GM12875 (cell line): ENCODE measurements around the gene FBXL7.
A peak's percentile ranks its signal among the peaks of the same experiment; 100 is the strongest.

Experiments
- H3K4me3 ChIP-seq: one replicate; pipeline ENCODE4 v1.5.1; 2011; ENCODE audit warnings: low read depth, low read length, control low read depth
- CTCF ChIP-seq: IDR thresholded peaks from 2 replicates; pipeline ENCODE4 v1.5.1; 2011; ENCODE audit warnings: low read depth, mild to moderate bottlenecking, control low read depth, inconsistent platforms, low read length, moderate library complexity, borderline replicate concordance; ENCODE audit not compliant: insufficient read depth

FBXL7 gene

DNA sequence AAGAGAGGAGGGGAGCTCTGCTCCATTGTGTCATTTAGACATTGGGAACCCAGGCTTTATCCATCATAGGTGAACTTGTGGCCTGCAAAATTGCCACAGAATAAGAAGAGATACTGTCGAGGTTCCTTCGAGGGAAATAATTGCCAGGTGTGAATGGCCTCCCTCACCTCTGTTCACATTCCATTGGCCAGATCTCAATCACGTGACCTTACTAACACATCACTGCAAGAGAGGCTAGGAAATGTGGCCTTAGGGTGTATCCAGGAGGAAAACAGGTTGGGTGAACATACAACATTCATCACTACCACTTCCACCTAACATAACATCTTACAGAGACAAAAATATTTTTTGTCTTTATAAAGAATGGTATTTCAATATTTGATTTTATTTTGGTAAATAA, 182.1 kb downstream of the FBXL7 start:
- no peak overlapping the region for H3K4me3 ChIP-seq
- no peak for TF ChIP-seq CTCF

DNA sequence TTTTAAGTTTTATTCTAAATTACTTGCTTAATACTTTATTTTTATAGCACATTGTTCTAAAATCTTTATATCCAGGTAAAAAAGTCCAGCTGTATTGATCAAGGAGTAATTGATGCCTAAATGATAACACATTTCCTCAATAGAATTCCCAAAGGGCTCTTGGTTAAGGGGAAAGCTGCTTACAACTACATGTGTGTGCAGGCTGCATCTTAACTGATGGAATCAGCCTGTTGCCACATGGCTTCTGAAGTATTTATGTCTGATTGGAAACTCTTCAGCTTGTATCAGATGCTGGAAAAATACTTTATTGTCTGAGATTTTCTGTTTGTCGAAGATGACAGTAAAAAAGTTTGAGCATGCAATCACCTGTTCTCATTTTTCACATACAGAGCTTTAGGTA, 182.6 kb downstream of the FBXL7 start:
- H3K4me3 ChIP-seq: no peak overlapping the region
- TF ChIP-seq CTCF: no peak

DNA sequence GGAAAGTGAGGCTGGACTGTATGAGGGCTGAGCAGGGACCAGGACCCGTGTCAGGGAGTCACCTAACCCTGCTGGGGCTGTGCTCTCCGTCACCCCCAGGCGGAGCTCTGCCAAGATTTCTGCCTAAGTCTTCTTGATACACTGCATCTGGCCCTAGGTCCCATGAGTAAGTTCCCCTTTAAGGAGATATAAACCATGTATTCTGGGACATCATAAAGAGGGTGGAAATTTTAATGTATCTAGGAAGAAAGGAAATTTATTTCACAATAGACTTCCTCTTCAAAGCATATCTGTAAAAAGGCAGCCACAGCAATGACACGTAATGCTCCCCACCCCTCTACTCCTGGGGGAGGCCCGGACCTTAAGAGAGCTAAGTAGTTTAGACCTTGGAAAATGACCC, 183.4 kb downstream of the FBXL7 start:
- no peak overlapping the region for H3K4me3 ChIP-seq
- peak; percentile 31; the same call in 1 of the 2 replicates for TF ChIP-seq CTCF

DNA sequence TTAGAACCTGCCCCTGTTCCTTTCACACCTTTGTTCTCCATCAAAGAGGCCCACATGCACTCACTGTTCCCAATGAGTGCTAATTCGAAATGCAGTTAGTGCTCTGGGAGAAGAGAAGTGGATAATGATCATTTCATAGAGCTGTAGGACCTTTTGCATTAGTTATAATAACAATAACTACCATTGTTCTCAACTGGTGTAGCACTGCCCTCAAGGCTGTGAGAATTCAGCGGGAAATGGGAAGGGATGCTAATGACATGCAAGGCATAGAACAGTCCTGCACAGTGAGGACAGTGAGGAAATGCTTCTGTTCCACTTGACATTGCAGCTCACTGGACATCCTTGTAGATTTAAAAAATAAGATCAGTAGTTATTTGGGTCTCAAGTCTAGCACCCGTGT, 187.4 kb downstream of the FBXL7 start:
- H3K4me3 ChIP-seq: no peak overlapping the region
- no peak for TF ChIP-seq CTCF

DNA sequence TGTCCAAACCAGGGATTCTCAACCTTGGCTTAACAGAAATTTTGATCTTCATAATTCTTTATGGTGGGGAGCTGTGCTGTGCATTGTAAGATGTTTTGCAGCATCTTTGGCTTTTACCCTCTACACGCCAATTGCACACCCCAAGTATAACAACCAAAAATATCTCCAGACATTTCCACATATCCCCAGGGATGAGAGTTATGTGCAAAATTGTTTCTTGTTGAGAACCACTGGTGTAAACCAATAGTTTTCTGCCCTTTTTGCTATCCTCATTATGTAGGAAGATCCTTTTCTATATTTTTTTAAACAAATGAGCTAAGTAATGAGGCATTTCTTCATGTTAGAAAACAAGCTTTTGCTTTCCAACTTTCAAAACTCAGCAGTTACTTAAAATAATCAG, 189.9 kb downstream of the FBXL7 start:
- TF ChIP-seq CTCF: no peak

GRCh38 chr5:15690611-15691010, 190.6 kb downstream of the FBXL7 start:
- H3K4me3 ChIP-seq: no peak overlapping the region
- no peak for TF ChIP-seq CTCF

More for the DNA sequence above, 189.9 kb downstream of the FBXL7 start:
- no peak overlapping the region for H3K4me3 ChIP-seq

- no peak overlapping the region for H3K4me3 ChIP-seq
- no peak for TF ChIP-seq CTCF
Measured at GRCh38 chr5:15691521-15691920, 191.5 kb downstream of the FBXL7 start.
